SKM-1 (cell line): Measurements from ENCODE around the gene ANKRD34C.
"Not testable (repeated sequence)": the region's sequence is repeated elsewhere in the genome, so short reads cannot be mapped to it uniquely, and the experiment has no call there.

ENCODE experiments used
- DNase-seq: peaks from one replicate; lab custom pipeline; 2025; ENCODE audit not compliant: unreplicated experiment; lab: John Stamatoyannopoulos, UW

The ANKRD34C gene

GRCh38 chr15:79310985-79311900 lies 28.7 kb downstream of the ANKRD34C start, which contains the start of gene TMED3:
Gene TMED3 (plus strand): TSS chr15:79311112. CDS start chr15:79311250, 138 bp downstream.
- DNase-seq, result peak; percentile 87

- no peak for DNase-seq
These were observed 29.5 kb downstream of the ANKRD34C start for GRCh38 chr15:79311901-79312553.

GRCh38 chr15:79314186-79314585 lies 31.7 kb downstream of the ANKRD34C start:
- no peak for DNase-seq

- DNase-seq, result no peak
These were observed 32.3 kb downstream of the ANKRD34C start for GRCh38 chr15:79314811-79315210.

- DNase-seq, result no peak
These were observed 33.3 kb downstream of the ANKRD34C start for GRCh38 chr15:79315623-79316328.

- DNase-seq, result no peak
These were observed 34.3 kb downstream of the ANKRD34C start for GRCh38 chr15:79316864-79317263.

GRCh38 chr15:79319973-79320372 lies 37.5 kb downstream of the ANKRD34C start:
- DNase-seq, result not testable (repeated sequence)

- no peak for DNase-seq
These were observed 39.4 kb downstream of the ANKRD34C start for GRCh38 chr15:79321876-79322275.

- no peak for DNase-seq
These were observed 39.8 kb downstream of the ANKRD34C start for GRCh38 chr15:79322306-79322705.

GRCh38 chr15:79322945-79323344 lies 40.4 kb downstream of the ANKRD34C start:
- no peak for DNase-seq

GRCh38 chr15:79329171-79329611 lies 46.7 kb downstream of the ANKRD34C start:
- no peak for DNase-seq
